Muscle layer of duodenum (tissue), 2 donors: ENCODE data around the gene FAM107B.
"Not testable (repeated sequence)": the region's sequence is repeated elsewhere in the genome, so short reads cannot be mapped to it uniquely, and the experiment has no call there.

Experiments used
- H3K27ac ChIP-seq: one replicate; pipeline ENCODE4 v1.7.0; 2013; ENCODE audit warnings: mild to moderate bottlenecking, low read length
- H3K27me3 ChIP-seq: one replicate; pipeline ENCODE4 v1.7.0; 2013; ENCODE audit warnings: low read depth, mild to moderate bottlenecking, control low read depth, low read length
- H3K36me3 ChIP-seq, 2 donors: one replicate each; pipeline ENCODE4 v1.7.0; 2013; ENCODE audit warnings: low read length in 2 of 2, control low read depth in 1 of 2, mild to moderate bottlenecking in 1 of 2; ENCODE audit not compliant: insufficient read depth in 2 of 2, control insufficient read depth in 1 of 2
- H3K4me1 ChIP-seq, 2 donors: one replicate each; pipeline ENCODE4 v1.7.0; 2013; ENCODE audit warnings: low read length in 2 of 2, mild to moderate bottlenecking in 2 of 2, control low read depth in 1 of 2, moderate library complexity in 1 of 2; ENCODE audit not compliant: insufficient read depth in 2 of 2, control insufficient read depth in 1 of 2
- H3K4me3 ChIP-seq, 2 donors: one replicate each; pipeline ENCODE4 v1.7.0; 2013; ENCODE audit warnings: low read length in 2 of 2, low read depth in 1 of 2, mild to moderate bottlenecking in 1 of 2
- H3K9me3 ChIP-seq, 2 donors: one replicate each; pipeline ENCODE4 v1.7.0; 2013; ENCODE audit warnings: low read length in 2 of 2, control low read depth in 1 of 2, mild to moderate bottlenecking in 1 of 2; ENCODE audit not compliant: control insufficient read depth in 1 of 2
- donor health status: healthy.

Gene FAM107B

DNA sequence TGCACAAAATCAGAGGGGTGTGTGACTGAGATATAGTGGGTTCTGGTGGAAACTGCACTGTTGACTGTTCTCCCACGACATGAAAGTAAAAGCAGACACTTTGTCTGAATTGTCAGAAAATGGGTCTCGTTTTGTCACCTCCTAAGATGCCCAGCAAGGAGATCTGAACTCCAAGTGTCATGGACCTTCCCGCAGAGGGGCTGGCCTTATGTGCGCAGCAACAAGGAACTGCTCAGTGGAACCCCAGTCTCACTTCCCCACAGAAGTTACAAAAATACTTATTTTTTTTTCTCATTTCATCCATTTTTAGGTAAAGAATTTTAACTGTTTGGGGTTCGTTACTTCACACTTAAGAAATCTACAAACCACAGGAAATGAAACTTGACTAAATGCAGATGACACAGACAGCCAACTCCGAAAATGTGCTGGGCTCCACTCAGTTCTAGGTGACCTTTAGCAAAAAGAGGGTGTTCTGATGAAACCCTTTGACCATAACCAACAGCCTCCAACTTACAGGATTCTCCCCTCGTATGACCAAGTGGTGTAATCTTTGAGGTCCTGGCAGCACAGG, 115.0 kb downstream of the FAM107B start:
- no peaks in the 10 kb centered on the region for H3K36me3 ChIP-seq
- no peak overlapping the region for H3K4me3 ChIP-seq
- H3K9me3 ChIP-seq, result no peaks in the 10 kb centered on the region
- peaks cover 2 to 8% of the 10 kb centered on the region in 2 donors for H3K4me1 ChIP-seq
- no peak overlapping the region for H3K27ac ChIP-seq
- H3K27me3 ChIP-seq, result no peaks in the 10 kb centered on the region

DNA sequence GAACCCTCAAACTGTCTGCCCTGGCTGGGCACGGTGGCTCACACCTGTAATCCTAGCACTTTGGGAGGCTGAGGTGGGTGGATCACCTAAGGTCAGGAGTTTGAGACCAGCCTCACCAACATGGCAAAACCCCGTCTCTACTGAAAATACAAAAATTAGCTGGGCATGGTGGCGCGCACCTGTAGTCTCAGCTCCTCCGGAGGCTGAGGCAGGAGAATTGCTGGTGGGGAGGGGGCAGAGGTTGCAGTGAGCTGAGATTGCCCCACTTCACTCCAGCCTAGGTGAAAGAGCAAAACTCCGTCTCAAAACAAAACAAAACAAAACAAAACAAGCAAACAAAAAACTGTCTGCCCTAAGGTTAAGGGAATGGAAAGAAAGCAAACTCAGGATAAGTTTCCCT, 115.6 kb downstream of the FAM107B start:
- H3K4me3 ChIP-seq, H3K27ac ChIP-seq, H3K9me3 ChIP-seq, H3K36me3 ChIP-seq, H3K4me1 ChIP-seq, H3K27me3 ChIP-seq: not testable (repeated sequence)

GRCh38 chr10:14658331-14659127, 116.2 kb downstream of the FAM107B start:
- H3K27me3 ChIP-seq, result no peaks in the 10 kb centered on the region
- H3K36me3 ChIP-seq, result no peaks in the 10 kb centered on the region
- no peak overlapping the region for H3K27ac ChIP-seq
- H3K4me3 ChIP-seq, result no peak overlapping the region
- no peaks in the 10 kb centered on the region for H3K9me3 ChIP-seq
- peaks cover 8 to 14% of the 10 kb centered on the region in 2 donors for H3K4me1 ChIP-seq

- H3K27ac ChIP-seq, result no peak overlapping the region
- H3K9me3 ChIP-seq, result no peaks in the 10 kb centered on the region
- peaks cover 8 to 34% of the 10 kb centered on the region in 2 donors for H3K4me1 ChIP-seq
- H3K36me3 ChIP-seq, result no peaks in the 10 kb centered on the region
- H3K4me3 ChIP-seq, result no peak overlapping the region
- H3K27me3 ChIP-seq, result no peaks in the 10 kb centered on the region
Measured at GRCh38 chr10:14656052-14656730, 118.5 kb downstream of the FAM107B start.

- no peak overlapping the region for H3K4me3 ChIP-seq
- no peaks in the 10 kb centered on the region for H3K27me3 ChIP-seq
- no peaks in the 10 kb centered on the region for H3K36me3 ChIP-seq
- H3K9me3 ChIP-seq, result no peaks in the 10 kb centered on the region
- no peak overlapping the region for H3K27ac ChIP-seq
- H3K4me1 ChIP-seq, result peaks cover 8 to 34% of the 10 kb centered on the region in 2 donors
Measured at GRCh38 chr10:14654821-14655382, 119.8 kb downstream of the FAM107B start.

GRCh38 chr10:14653271-14654161, 121.2 kb downstream of the FAM107B start:
- Histone ChIP-seq H3K4me3 (no peak overlapping the region), H3K9me3 (no peaks in the 10 kb centered on the region), H3K36me3 (no peaks in the 10 kb centered on the region), H3K4me1 (peaks cover 9 to 34% of the 10 kb centered on the region in 2 donors), H3K27ac (peak overlapping the region; percentile 3), H3K27me3 (no peaks in the 10 kb centered on the region)

GRCh38 chr10:14652816-14653215, 121.9 kb downstream of the FAM107B start:
- H3K36me3 ChIP-seq, result no peaks in the 10 kb centered on the region
- H3K4me1 ChIP-seq, result peaks cover 7 to 37% of the 10 kb centered on the region in 2 donors
- H3K9me3 ChIP-seq, result no peaks in the 10 kb centered on the region
- no peak overlapping the region for H3K4me3 ChIP-seq
- H3K27ac ChIP-seq, result no peak overlapping the region
- H3K27me3 ChIP-seq, result no peaks in the 10 kb centered on the region

- H3K27ac ChIP-seq, result no peak overlapping the region
- no peak overlapping the region for H3K4me3 ChIP-seq
- H3K36me3 ChIP-seq, result no peaks in the 10 kb centered on the region
- H3K27me3 ChIP-seq, result no peaks in the 10 kb centered on the region
- H3K4me1 ChIP-seq, result peaks cover 7 to 45% of the 10 kb centered on the region in 2 donors
- no peaks in the 10 kb centered on the region for H3K9me3 ChIP-seq
Measured at GRCh38 chr10:14652067-14652466, 122.6 kb downstream of the FAM107B start.

- H3K9me3 ChIP-seq, result no peaks in the 10 kb centered on the region
- no peaks in the 10 kb centered on the region for H3K27me3 ChIP-seq
- H3K36me3 ChIP-seq, result no peaks in the 10 kb centered on the region
- no peak overlapping the region for H3K27ac ChIP-seq
- no peak overlapping the region for H3K4me3 ChIP-seq
- H3K4me1 ChIP-seq, result peaks cover 7 to 43% of the 10 kb centered on the region in 2 donors
Measured at GRCh38 chr10:14649739-14650138, 125.0 kb downstream of the FAM107B start.

DNA sequence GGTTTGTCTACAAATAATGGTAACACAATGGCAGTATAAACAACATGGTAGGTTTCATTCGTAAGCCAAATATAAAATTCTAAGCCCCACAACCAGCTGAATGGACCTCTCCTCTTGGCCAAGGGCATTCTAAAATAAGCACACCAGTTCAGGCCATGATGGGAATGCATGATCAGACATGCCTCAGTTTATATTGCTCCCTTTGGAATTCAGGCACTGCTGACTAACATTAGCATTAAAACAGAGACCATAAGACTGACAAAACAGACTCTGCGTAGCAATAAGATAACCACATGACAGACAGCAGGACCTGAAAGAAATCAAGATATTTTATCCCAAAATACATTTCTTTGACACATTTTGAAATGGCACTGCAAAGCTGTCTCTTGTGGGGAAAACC, 125.8 kb downstream of the FAM107B start:
- no peaks in the 10 kb centered on the region for H3K27me3 ChIP-seq
- peak overlapping the region in 1 of 2 donors; percentile 16 for H3K4me3 ChIP-seq
- H3K27ac ChIP-seq, result peak overlapping the region; percentile 71
- no peaks in the 10 kb centered on the region for H3K36me3 ChIP-seq
- peaks cover 7 to 35% of the 10 kb centered on the region in 2 donors for H3K4me1 ChIP-seq
- H3K9me3 ChIP-seq, result no peaks in the 10 kb centered on the region
